ENCODE results near the gene FOXA2.
"Not testable (repeated sequence)": the region's sequence is repeated elsewhere in the genome, so short reads cannot be mapped to it uniquely, and the experiment has no call there.

Gene FOXA2

DNA sequence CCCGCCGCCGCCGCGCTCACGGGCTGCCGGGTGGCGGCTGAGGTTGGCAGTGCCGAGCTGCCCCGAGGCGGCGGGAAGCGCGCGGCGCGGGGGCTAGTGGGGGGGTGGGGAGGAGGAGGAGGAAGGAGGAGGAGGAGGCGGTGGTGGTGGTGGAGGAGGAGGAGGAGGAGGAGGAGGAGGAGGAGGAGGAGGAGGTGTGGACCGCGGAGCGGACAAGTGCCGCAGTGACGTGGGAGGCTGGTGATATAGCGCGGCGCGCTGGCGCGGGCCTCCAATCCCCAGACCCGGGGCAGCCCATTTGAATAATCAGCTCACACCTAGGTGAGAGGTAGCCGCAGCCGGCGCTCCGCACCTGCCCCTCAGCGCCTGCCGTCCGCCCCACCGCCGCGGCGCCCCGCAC is at the start of gene FOXA2:
FOXA2 (minus strand) TSS at position 51 of the 400 bp plus-strand sequence. CDS start 294 bp downstream, outside the sequence.
- DNase-seq (ENCODE audit: low spot score) = no peak

GRCh38 chr20:22630701-22631100 is 46.3 kb upstream of the FOXA2 start:
- no peak for DNase-seq (ENCODE audit: low spot score)

DNA sequence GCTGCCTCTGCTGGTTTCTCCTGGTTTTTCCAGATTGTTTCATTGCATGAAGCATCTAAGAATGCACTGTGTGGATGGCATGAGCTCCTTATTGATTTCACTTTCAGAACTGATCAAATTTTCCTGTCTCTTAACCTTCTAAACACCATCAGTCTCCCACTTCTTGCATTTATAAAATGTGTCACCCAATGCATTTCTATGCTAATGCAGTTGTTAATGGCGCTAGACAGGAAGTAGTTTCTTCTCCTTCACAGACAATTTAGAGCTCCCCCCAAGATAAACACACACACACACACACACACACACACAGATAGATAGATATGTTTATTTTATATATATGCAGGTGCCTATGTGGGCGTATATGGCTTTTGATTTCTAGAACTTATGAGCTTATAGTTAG is 45.6 kb upstream of the FOXA2 start:
- no peak for DNase-seq (ENCODE audit: low spot score)

GRCh38 chr20:22629447-22629846 is 45.1 kb upstream of the FOXA2 start:
- DNase-seq (ENCODE audit: low spot score) = no peak

- DNase-seq (ENCODE audit: low spot score) = no peak
Observed at GRCh38 chr20:22626496-22626895, 42.1 kb upstream of the FOXA2 start.

GRCh38 chr20:22623211-22623610 is 38.8 kb upstream of the FOXA2 start:
- DNase-seq (ENCODE audit: low spot score) = no peak

DNA sequence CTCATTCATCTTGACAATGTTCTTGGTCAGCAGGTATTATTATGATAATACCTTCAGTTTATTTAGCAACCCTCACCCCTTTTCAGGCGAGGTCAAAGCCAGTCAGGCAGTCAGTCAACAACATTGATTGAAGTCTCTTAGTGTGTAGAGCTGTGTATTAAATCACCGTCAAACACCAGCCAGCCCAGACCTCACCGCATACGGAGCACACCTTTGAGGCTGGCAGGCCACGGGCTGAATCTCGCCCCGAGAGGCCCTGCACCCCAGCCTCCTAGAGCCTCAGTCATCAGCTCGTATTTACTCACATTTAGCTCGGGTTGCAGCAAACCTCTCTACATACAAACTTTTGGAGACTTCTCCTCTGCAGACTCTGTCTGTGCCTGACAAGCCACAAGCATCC is 36.0 kb upstream of the FOXA2 start:
- no peak for DNase-seq (ENCODE audit: low spot score)

GRCh38 chr20:22619806-22620205 is 35.4 kb upstream of the FOXA2 start:
- DNase-seq (ENCODE audit: low spot score) = no peak

DNA sequence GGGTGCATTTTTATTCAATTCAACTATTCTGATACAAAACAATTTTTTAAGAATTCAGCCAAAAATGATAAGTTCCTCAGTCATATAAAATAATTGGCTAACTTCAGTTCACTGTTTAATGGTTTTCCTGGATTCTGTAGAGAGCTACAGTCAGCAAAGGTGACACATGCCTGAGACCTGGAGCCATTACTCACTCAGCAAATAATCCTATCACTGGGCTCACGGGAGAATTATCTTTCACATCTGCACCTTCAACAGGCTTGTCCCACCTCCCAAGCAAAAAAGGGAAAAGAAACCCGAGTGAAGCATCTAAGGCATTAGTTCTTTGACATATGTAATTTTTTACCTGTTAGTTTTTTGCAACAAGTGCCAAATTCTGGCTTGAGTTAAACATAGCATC is 34.9 kb upstream of the FOXA2 start:
- no peak for DNase-seq (ENCODE audit: low spot score)

DNA sequence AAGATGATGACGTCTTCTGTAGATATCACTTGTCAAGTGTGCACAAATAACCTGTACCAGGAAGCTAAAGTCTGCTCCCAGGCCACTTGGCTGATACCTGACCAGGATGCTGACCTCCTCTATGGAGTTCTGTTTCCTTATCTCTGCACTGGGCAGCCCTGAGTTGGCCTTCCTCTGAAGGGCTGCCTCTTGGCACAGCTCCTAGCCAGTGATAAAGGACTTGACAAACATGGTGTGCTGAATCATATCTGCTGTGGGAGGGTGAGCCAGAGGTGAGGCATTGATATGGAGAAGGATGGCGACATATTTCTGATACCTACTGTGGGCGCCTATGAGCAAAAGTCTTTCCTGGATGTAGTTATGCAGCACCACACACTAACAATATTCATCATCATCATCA is 32.8 kb upstream of the FOXA2 start:
- DNase-seq (ENCODE audit: low spot score) = no peak

- no peak for DNase-seq (ENCODE audit: low spot score)
Observed at GRCh38 chr20:22616551-22616950, 32.2 kb upstream of the FOXA2 start.

DNA sequence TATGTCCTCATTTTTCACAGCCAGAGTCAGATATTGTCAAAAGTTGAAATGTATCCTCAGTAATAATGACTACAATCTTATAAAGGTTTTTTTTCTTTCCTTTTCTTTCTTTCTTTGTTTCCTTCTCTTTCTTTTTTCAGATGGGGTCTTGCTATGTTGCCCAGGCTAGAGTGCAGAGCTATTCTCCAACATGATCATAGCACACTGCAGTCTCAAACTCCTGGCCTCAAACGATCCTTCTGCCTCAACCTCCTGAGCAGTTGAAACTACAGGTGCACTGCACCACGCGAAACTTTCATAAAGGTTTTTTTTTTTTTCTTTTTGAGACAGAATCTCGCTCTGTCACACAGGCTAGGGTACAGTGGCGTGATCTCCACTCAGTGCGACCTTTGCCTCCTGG is 31.1 kb upstream of the FOXA2 start:
- DNase-seq (ENCODE audit: low spot score) = no peak

DNA sequence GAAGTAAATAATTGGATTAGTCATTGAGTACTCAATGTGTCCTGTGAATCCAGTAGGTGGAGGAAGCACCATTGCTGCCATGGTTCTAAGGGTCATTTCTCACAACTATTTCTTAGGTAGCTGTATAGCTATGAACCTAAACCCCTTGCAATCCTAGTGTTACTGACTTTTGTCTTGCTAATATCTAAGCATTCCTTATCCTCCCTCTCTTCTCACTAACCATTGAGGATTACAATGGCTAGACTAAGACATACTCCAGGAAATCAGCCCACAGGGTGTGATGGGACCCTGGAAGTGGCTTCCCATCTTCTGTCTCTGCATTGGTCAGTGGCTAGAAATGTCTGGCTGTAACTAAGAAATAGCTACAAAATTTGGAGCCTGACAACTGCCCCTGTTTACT is 27.3 kb upstream of the FOXA2 start:
- no peak for DNase-seq (ENCODE audit: low spot score)

DNA sequence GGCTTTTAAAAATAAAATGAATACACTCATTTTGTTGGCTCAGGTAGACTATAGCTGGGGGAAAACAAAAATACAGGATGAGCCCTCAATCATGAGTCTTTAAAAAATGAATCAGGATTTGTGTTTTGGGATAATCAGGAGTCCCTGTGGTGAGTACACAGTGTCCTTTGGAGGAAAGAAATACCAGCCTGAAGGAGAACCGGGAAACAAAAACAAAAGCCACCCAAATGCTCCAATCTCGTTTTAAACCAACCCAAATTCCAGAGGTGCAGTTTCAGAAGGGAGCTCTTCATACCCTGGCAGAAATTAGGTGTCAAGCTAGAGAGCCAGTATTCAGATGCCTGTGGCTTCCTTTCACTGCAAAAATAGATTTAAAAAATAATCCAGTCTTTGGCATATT is 23.3 kb upstream of the FOXA2 start:
- no peak for DNase-seq (ENCODE audit: low spot score)

GRCh38 chr20:22604815-22605214 is 20.4 kb upstream of the FOXA2 start:
- no peak for DNase-seq (ENCODE audit: low spot score)

DNA sequence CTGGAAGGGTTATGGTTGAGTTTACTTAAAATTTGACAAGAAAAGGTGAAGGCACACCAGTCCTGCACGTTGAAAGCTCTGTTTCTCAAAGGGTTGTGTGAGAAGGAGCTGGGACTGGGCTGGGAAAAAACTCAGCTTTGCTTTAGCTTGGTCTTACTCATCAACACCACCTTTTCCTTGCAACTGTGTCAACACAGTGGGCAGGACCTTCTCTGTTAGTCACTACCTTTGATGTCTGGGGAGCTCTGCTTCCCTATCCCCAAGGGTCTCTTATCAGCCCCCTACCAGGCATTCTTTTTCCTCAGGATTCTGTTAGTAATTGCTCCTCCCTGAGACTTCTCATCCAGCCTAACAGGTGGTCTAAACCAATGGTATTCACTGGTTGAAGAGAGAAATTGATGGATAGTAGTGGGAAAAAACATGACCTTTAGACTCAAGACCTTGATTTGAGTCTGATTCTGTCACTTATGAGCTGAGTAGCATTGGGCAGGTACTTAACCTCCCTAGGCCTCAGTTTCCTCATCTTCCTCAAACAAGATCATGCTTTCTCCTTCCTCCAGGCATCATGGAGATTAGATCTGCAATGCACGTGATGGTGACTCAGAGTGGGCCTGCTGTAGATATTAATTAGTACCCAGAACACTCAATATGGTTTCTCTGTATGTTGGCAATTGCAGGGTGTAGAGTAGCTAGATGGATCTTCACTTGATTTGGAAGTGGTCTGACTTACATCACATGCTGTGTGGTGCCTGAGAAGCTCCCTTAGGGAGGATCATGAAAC is 17.2 kb upstream of the FOXA2 start:
- DNase-seq (ENCODE audit: low spot score) = no peak

DNA sequence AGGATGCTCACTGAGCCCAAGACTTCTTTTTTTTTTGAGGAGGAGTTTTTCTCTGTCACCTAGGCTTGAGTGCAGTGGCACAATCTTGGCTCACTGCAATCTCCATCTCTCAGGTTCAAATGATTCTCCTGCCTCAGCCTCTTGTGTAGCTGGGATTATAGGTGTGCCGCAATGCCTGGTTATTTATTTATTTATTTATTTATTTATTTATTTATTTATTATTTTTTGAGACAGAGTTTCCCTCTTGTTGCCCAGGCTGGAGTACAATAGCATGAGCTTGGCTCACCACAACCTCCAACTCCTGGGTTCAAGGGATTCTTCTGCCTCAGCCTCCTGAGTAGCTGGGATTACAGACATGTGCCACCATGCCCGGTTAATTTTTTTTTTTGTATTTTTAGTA is 14.9 kb upstream of the FOXA2 start:
- DNase-seq (ENCODE audit: low spot score) = not testable (repeated sequence)

DNA sequence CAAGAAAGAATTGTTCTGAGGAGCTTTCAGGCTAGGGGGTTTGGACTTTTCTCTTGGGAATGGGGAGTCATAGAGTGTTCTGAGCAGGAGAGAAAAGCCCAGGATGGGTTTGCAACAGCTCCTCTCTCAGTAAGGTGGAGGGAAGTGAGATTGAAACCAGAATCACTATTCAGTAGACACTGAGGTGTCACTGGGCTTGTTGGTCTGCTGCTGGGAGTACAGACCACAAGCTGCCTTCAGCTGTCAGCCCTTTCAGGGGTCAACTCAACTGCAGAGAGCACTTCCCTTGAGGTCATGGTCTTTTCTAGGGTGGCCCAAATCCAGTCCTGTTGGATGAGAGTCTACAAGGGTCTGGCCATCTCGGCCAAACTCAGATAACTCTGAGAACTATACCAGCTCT is 12.9 kb upstream of the FOXA2 start:
- DNase-seq (ENCODE audit: low spot score) = no peak

DNA sequence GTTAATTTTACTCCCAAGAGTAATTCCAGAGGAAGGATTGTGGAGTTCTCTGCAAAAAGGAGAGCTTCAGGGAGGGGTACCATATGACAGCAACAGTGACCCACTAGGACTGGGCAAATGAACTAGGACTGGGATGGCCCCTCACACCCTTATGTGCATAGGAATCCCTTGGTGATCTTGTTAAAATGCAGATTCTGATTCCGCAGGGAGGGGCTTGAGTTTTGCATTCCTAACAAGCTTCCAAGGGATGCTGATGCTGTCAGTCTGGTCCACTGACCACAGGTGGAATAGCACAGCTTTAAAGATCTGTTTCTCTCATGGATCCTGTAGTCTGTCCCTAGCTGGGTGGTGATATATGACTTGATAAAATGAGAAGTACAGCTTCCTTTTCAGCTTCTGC is 6.3 kb upstream of the FOXA2 start:
- DNase-seq (ENCODE audit: low spot score) = no peak

GRCh38 chr20:22586645-22587310 is 2.4 kb upstream of the FOXA2 start:
- DNase-seq (ENCODE audit: low spot score) = peak; percentile 2

DNA sequence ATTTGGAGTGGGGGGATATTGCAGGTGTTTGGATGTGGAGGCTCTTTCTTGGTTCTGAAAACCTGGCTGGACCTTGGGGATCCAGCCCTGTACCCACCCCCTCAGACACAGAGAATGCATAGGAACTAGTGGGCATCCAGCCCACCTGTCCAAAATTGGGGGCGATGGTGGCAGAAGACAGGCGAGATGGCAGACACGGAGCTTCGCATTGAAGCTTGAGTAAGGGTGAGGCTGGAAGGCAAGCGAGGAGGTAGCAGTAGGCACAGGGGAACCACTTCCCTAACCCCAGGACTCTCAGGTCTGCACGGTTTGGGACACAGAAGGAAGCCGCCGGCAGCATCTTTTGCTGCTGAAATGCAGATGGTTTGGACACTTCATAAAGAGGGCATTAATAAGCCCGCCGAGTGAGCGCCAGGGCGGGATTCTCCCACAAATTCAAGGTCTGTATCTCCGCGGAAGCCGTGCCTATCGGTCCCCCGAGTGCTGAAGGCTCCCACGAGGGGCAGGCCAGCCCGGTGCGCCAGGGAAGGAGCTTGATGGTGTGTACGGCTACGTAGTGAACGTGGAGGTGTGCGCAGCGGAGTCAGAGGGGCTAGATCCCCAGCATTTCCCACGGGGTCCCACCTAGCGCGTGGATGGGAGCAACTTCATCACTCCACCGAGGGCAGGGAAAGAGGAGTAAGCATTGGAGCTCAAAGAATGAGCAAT is 1.6 kb upstream of the FOXA2 start:
- no peak for DNase-seq (ENCODE audit: low spot score)

- DNase-seq (ENCODE audit: low spot score) = no peak
Observed at GRCh38 chr20:22584922-22585785, 782 bp upstream of the FOXA2 start.
